ENCODE measurements around the gene SPAG17. TPM values are rescaled to one million over a fixed set of nuclear protein-coding genes. Genes with fewer than 3 reads are reported as not detected.

SPAG17 gene
- total and polyA plus RNA-seq, 2 of the 13 experiments (the other 11 are each of a cell fraction or from before 2014, with no cell fraction given), result not detected

DNA sequence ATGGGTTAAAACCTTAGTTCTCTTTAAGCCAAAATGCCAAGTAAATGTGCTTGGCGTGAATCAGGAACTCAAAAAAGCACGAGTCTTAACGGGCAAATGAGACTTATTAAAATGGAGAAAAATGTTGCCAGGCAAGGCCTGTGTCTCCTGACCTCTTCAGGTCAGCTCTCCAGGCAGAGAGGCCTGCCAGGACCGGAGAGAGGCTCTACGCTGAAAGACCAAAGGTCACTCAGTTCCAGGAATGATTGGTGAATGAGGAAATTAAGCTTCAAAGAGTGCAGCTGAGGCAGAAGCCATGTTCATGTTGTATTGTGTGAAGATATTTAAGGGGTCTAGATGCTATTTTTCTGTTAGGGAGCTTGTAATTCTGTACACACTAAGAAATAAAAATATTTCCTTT, 66.6 kb downstream of the SPAG17 start (continued):
- TF ChIP-seq, protein P1, sequence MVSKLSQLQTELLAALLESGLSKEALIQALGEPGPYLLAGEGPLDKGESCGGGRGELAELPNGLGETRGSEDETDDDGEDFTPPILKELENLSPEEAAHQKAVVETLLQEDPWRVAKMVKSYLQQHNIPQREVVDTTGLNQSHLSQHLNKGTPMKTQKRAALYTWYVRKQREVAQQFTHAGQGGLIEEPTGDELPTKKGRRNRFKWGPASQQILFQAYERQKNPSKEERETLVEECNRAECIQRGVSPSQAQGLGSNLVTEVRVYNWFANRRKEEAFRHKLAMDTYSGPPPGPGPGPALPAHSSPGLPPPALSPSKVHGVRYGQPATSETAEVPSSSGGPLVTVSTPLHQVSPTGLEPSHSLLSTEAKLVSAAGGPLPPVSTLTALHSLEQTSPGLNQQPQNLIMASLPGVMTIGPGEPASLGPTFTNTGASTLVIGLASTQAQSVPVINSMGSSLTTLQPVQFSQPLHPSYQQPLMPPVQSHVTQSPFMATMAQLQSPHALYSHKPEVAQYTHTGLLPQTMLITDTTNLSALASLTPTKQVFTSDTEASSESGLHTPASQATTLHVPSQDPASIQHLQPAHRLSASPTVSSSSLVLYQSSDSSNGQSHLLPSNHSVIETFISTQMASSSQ (IDR thresholded peaks at IDR 0.05; ENCODE audit: low read depth), result no peak
- TF ChIP-seq, protein P1 (CRISPR knock-in tag; IDR thresholded peaks at IDR 0.05; ENCODE audit: borderline replicate concordance), result no peak
- TF ChIP-seq TCF7 (IDR thresholded peaks at IDR 0.05; ENCODE audit: low read depth) (no peak), ZNF792 (CRISPR knock-in tag; IDR thresholded peaks at IDR 0.05) (no peak; the same call in 1 of the 2 replicates), ZNF121 (CRISPR knock-in tag; IDR thresholded peaks at IDR 0.05) (no peak), ZNF510 (CRISPR knock-in tag; IDR thresholded peaks at IDR 0.05; ENCODE audit: low read depth) (no peak), ZNF432 (CRISPR knock-in tag; IDR thresholded peaks at IDR 0.05; ENCODE audit: borderline replicate concordance) (no peak), GFI1 (CRISPR knock-in tag; IDR thresholded peaks at IDR 0.05; ENCODE audit: borderline replicate concordance) (no peak), ZKSCAN1 (IDR thresholded peaks at IDR 0.05; ENCODE audit: low read length) (no peak), MEF2D (CRISPR knock-in tag; IDR thresholded peaks at IDR 0.05) (no peak), TBL1XR1 (IDR thresholded peaks at IDR 0.05; ENCODE audit: borderline replicate concordance, low read length, partially characterized antibody) (no peak), RXRA (CRISPR knock-in tag; IDR thresholded peaks at IDR 0.05) (peak; percentile 33; the same call in 1 of the 2 replicates), ZFX (CRISPR knock-in tag; IDR thresholded peaks at IDR 0.05; ENCODE audit: low read depth) (peak; percentile 73)
- TF ChIP-seq, protein P2, sequence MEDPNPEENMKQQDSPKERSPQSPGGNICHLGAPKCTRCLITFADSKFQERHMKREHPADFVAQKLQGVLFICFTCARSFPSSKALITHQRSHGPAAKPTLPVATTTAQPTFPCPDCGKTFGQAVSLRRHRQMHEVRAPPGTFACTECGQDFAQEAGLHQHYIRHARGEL (CRISPR knock-in tag; IDR thresholded peaks at IDR 0.05), result no peak
- TF ChIP-seq, protein P3, sequence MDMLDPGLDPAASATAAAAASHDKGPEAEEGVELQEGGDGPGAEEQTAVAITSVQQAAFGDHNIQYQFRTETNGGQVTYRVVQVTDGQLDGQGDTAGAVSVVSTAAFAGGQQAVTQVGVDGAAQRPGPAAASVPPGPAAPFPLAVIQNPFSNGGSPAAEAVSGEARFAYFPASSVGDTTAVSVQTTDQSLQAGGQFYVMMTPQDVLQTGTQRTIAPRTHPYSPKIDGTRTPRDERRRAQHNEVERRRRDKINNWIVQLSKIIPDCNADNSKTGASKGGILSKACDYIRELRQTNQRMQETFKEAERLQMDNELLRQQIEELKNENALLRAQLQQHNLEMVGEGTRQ (IDR thresholded peaks at IDR 0.05; ENCODE audit: low read depth, low read length), result no peak
- TF ChIP-seq, protein P3 (CRISPR knock-in tag; IDR thresholded peaks at IDR 0.05; ENCODE audit: borderline replicate concordance), result no peak
- TF ChIP-seq, protein P4, sequence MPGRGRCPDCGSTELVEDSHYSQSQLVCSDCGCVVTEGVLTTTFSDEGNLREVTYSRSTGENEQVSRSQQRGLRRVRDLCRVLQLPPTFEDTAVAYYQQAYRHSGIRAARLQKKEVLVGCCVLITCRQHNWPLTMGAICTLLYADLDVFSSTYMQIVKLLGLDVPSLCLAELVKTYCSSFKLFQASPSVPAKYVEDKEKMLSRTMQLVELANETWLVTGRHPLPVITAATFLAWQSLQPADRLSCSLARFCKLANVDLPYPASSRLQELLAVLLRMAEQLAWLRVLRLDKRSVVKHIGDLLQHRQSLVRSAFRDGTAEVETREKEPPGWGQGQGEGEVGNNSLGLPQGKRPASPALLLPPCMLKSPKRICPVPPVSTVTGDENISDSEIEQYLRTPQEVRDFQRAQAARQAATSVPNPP (CRISPR knock-in tag; IDR thresholded peaks at IDR 0.05), result no peak
- TF ChIP-seq, protein P5, sequence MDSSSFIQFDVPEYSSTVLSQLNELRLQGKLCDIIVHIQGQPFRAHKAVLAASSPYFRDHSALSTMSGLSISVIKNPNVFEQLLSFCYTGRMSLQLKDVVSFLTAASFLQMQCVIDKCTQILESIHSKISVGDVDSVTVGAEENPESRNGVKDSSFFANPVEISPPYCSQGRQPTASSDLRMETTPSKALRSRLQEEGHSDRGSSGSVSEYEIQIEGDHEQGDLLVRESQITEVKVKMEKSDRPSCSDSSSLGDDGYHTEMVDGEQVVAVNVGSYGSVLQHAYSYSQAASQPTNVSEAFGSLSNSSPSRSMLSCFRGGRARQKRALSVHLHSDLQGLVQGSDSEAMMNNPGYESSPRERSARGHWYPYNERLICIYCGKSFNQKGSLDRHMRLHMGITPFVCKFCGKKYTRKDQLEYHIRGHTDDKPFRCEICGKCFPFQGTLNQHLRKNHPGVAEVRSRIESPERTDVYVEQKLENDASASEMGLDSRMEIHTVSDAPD (CRISPR knock-in tag; IDR thresholded peaks at IDR 0.05), result no peak
- TF ChIP-seq, protein P6, sequence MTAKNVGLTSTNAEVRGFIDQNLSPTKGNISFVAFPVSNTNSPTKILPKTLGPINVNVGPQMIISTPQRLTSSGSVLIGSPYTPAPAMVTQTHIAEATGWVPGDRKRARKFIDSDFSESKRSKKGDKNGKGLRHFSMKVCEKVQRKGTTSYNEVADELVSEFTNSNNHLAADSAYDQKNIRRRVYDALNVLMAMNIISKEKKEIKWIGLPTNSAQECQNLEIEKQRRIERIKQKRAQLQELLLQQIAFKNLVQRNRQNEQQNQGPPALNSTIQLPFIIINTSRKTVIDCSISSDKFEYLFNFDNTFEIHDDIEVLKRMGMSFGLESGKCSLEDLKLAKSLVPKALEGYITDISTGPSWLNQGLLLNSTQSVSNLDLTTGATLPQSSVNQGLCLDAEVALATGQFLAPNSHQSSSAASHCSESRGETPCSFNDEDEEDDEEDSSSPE (CRISPR knock-in tag; IDR thresholded peaks at IDR 0.05), result no peak
- TF ChIP-seq, protein P7, sequence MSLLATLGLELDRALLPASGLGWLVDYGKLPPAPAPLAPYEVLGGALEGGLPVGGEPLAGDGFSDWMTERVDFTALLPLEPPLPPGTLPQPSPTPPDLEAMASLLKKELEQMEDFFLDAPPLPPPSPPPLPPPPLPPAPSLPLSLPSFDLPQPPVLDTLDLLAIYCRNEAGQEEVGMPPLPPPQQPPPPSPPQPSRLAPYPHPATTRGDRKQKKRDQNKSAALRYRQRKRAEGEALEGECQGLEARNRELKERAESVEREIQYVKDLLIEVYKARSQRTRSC (CRISPR knock-in tag; IDR thresholded peaks at IDR 0.05; ENCODE audit: low read depth), result no peak
